Neural progenitor cell (in vitro differentiated cells): Measurements from ENCODE around the gene PLA2G12B.

Experiments
- CTCF ChIP-seq: fragments of 200-600 bp; sonication (generic); IDR thresholded peaks from 2 replicates; pipeline ENCODE4 v1.5.1; 2017; ENCODE audit warnings: antibody characterized with exemption, mild to moderate bottlenecking
- EZH2 ChIP-seq: fragments of 200-600 bp; sonication (generic); IDR thresholded peaks from 2 replicates; pipeline ENCODE4 v1.6.1; 2017; ENCODE audit warnings: antibody characterized with exemption, mild to moderate bottlenecking, moderate library complexity

- TF ChIP-seq EZH2 (no peak), CTCF (no peak)
Measured at GRCh38 chr10:72953687-72954086, 919 bp downstream of the PLA2G12B start.
